Tibial nerve (tissue), 4 donors: ENCODE data around the gene ARL8B.

ENCODE experiments used
- EP300 ChIP-seq, 2 donors: sonication (generic); formaldehyde crosslinking; IDR thresholded peaks; one replicate each; pipeline ENCODE4 v1.6.1; 2017; ENCODE audit warnings: antibody characterized with exemption in 2 of 2, mild to moderate bottlenecking in 1 of 2
- POLR2A ChIP-seq, 2 donors: fragments of 450-650 bp; IDR thresholded peaks; one replicate each; pipeline ENCODE4 v1.6.1; 2017; ENCODE audit warnings: antibody characterized with exemption in 2 of 2, mild to moderate bottlenecking in 2 of 2, moderate library complexity in 2 of 2
- TF ChIP-seq, protein P1 (sequence below), 5 experiments: fragments of 200-600 bp in 3 of 5; fragments of 450-650 bp in 2 of 5; sonication (generic) in 3 of 5; IDR thresholded peaks; one replicate each; pipeline ENCODE4 v1.5.1; 2016 to 2019; ENCODE audit warnings: antibody characterized with exemption in 5 of 5, mild to moderate bottlenecking in 3 of 5, moderate library complexity in 2 of 5

DNA sequence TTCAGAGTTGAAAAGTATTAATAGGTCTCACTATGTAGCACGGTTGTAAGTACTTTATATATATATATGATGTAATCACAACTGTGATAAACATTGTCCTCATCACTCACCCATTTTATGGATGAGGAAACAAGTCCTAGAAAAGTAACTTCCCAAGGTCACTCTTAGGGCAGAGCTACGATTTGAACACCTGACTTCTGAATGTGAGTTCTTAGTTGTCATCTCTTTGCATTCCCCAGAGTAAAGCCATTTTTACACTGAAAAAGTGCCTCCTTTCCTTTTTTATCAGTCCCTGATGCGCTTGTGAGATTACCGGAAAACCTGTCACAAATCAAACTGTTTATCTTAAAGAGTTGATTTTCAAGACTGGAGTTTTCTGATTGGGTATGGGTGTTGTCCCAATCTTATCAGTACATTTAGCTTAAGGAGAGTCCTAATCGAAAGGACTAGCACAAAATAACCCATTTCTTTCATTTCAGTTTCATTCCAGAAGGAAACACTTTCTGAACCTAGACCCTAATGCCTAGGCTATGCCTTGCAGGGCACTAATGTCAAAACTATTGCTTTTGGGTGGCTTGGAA lies 63.1 kb downstream of the ARL8B start:
- TF ChIP-seq, protein P1, sequence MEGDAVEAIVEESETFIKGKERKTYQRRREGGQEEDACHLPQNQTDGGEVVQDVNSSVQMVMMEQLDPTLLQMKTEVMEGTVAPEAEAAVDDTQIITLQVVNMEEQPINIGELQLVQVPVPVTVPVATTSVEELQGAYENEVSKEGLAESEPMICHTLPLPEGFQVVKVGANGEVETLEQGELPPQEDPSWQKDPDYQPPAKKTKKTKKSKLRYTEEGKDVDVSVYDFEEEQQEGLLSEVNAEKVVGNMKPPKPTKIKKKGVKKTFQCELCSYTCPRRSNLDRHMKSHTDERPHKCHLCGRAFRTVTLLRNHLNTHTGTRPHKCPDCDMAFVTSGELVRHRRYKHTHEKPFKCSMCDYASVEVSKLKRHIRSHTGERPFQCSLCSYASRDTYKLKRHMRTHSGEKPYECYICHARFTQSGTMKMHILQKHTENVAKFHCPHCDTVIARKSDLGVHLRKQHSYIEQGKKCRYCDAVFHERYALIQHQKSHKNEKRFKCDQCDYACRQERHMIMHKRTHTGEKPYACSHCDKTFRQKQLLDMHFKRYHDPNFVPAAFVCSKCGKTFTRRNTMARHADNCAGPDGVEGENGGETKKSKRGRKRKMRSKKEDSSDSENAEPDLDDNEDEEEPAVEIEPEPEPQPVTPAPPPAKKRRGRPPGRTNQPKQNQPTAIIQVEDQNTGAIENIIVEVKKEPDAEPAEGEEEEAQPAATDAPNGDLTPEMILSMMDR (IDR thresholded peaks at IDR 0.05), result no peak
- TF ChIP-seq POLR2A (IDR thresholded peaks at IDR 0.05) (no peak), EP300 (IDR thresholded peaks at IDR 0.05) (no peak)
